ENCODE results near the gene CHRNE. TPM values are rescaled to one million over a fixed set of nuclear protein-coding genes. Genes with fewer than 3 reads are reported as not detected.

The CHRNE gene
- total and polyA plus RNA-seq, 2 of the 8 experiments (the other 6 are each of a cell fraction or from before 2014, with no cell fraction given) = 0.15 to 0.33 TPM

DNA sequence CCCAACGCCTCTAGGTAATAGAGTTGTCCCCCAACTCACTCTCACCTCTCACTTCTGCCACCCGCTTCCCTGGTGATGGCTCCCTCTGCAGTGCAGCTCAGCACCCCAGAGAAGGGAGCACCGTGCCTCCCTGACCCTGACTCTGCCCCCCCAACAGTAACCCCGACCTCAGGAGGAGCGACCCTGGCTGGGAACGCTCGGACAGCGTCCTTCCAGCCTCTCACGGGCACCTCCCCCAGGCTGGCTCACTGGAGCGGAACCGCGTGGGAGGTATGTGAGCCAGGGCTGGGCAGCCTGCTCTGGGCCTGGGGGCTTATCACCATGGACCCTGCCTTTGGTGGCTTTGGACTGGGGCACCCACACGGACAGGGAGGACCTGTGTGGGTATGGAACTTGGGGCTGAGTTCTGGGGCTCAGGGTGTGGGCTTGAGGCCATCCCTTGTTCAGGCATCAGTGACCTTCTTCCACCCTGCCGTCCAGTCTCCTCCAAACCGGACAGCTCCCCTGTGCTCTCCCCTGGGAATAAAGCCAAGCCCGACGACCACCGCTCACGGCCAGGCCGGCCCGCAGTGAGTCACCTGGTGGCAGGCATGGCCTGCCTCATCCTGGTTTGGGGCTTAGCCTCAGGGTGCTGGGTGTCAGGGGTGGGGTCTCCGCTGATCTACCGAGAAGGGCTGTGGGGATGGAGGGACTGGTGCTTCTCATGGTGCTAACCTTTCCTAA is 10.2 kb downstream of the CHRNE start:
- Histone ChIP-seq H3K79me2 (ENCODE audit: control insufficient read depth in 1 of 2, insufficient read depth in 2 of 2, low read length in 2 of 2) (no peaks in the 10 kb centered on the region), H3K23me2 (ENCODE audit: low read depth, low read length) (no peaks in the 10 kb centered on the region), H3K9ac (replicated peaks in 1 of 4; ENCODE audit: extremely low read depth in 1 of 4, low read depth in 3 of 4, low read length in 3 of 4) (no peak overlapping the region), H3K36me3 (ENCODE audit: control insufficient read depth in 2 of 4, insufficient read depth in 4 of 4, low read length in 3 of 4) (peaks cover 11 to 39% (median 34%) of the 10 kb centered on the region in 4 experiments), H3K4ac (replicated peaks; ENCODE audit: insufficient read length, low read depth, low read length) (no peak overlapping the region), H3K4me3 (ENCODE audit: extremely low read depth in 1 of 4, insufficient read depth in 2 of 4, low read depth in 3 of 4, low read length in 4 of 4) (no peak overlapping the region), H3K4me1 (replicated peaks in 1 of 4; ENCODE audit: control insufficient read depth in 3 of 4, insufficient read depth in 4 of 4, low read length in 3 of 4) (no peaks in the 10 kb centered on the region; a peak in 1 of 7 replicates), H2AFZ (ENCODE audit: low read length) (no peak overlapping the region), H2BK20ac (ENCODE audit: low read length) (no peak overlapping the region), H2AK5ac (ENCODE audit: low read depth, low read length) (no peak overlapping the region), H4K91ac (replicated peaks; ENCODE audit: insufficient read length, low read length) (no peak overlapping the region), H3K23ac (ENCODE audit: insufficient read length) (no peak overlapping the region), H3K9me3 (ENCODE audit: insufficient read depth in 2 of 2, low read depth in 1 of 2, low read length in 1 of 2) (no peaks in the 10 kb centered on the region), H4K8ac (ENCODE audit: extremely low read depth, insufficient read depth, low read length) (no peak overlapping the region; the same call in 1 of the 2 replicates), H2BK12ac (ENCODE audit: low read depth, low read length) (no peak overlapping the region), H2BK15ac (ENCODE audit: low read length) (no peak overlapping the region), H2BK5ac (ENCODE audit: low read depth, low read length) (no peak overlapping the region), H3K18ac (ENCODE audit: extremely low read depth, low read length) (no peak overlapping the region), H4K20me1 (replicated peaks in 1 of 2; ENCODE audit: control insufficient read depth in 1 of 2, insufficient read depth in 2 of 2, low read length in 2 of 2) (peaks cover 0 to 10% of the 10 kb centered on the region in 2 experiments), H3K27ac (ENCODE audit: low read depth, low read length) (no peak overlapping the region), H3K27me3 (replicated peaks in 1 of 4; ENCODE audit: control insufficient read depth in 3 of 4, extremely low read depth in 1 of 4, insufficient read depth in 3 of 4, low read length in 3 of 4) (no peaks in the 10 kb centered on the region), H4K5ac (ENCODE audit: insufficient read length, low read depth, low read length) (no peak overlapping the region), H2BK120ac (replicated peaks; ENCODE audit: low read depth, low read length) (no peak overlapping the region), H3K4me2 (ENCODE audit: insufficient read depth in 1 of 2, low read depth in 2 of 2, low read length in 2 of 2) (no peak overlapping the region), H3K79me1 (ENCODE audit: low read depth, low read length) (no peaks in the 10 kb centered on the region; the same call in 1 of the 2 replicates), H3K56ac (replicated peaks; ENCODE audit: insufficient read length, low read depth, low read length) (no peak overlapping the region), H3K14ac (ENCODE audit: insufficient read length) (no peak overlapping the region)
- ChIA-PET POLR2A (ENCODE audit: partially characterized antibody) (interaction anchor here (0.7 to 1.1 kb wide), 2 partner anchors 190 to 195 kb away, joined by 3 read pairs; no protein-coding TSS in a partner anchor), CTCF (ENCODE audit: partially characterized antibody) (interaction anchor here (0.9 to 3.5 kb wide), 3 partner anchors 10 to 267 kb away, joined by 3 to 23 read pairs (median 5); partner anchors contain the start of gene CHRNE)
- DNase-seq (ENCODE audit: low read depth in 1 of 2, low spot score in 2 of 2) = no peak
- WGBS, 2 experiments (ENCODE audit: extremely low coverage in 1 of 2, insufficient coverage in 1 of 2, insufficient read length in 1 of 2, insufficient replicate concordance in 2 of 2, low coverage in 1 of 2, low lambda C conversion rate in 2 of 2, missing lambda C conversion rate in 1 of 2) = 94% methylated on average over 17 of the region's 23 CpGs; no CpG with 5 or more reads in 1 of the 2 experiments
- FAIRE-seq = no peak
- TF ChIP-seq EZH2 (IDR thresholded peaks at IDR 0.05; ENCODE audit: low read depth, low read length, severe bottlenecking) = no peak
- no peak for TF ChIP-seq RAD21 (IDR thresholded peaks at IDR 0.05 in 1 of 2, conservative IDR thresholded peaks at IDR 0.05 in 1 of 2; ENCODE audit: low read depth in 2 of 2, low read length in 2 of 2)
- no peak for TF ChIP-seq HDAC2 (IDR thresholded peaks at IDR 0.05; ENCODE audit: borderline replicate concordance in 1 of 2, low read depth in 2 of 2, low read length in 2 of 2)
- no peak for TF ChIP-seq KDM5A (IDR thresholded peaks at IDR 0.05; ENCODE audit: low read length)
- TF ChIP-seq BRCA1 (IDR thresholded peaks at IDR 0.05; ENCODE audit: low read depth, low read length) = no peak
- no peak for TF ChIP-seq RXRA (IDR thresholded peaks at IDR 0.05; ENCODE audit: insufficient read depth, low read depth, low read length)
- TF ChIP-seq TEAD4 (IDR thresholded peaks at IDR 0.05; ENCODE audit: low read depth, low read length) = no peak
- TF ChIP-seq ASH2L (IDR thresholded peaks at IDR 0.05; ENCODE audit: low read length) = no peak
- TF ChIP-seq POLR2AphosphoS5 (IDR thresholded peaks at IDR 0.05; ENCODE audit: low read depth, low read length) = no peak
- no peak for TF ChIP-seq TAF1 (IDR thresholded peaks at IDR 0.05; ENCODE audit: low read depth, low read length)
- TF ChIP-seq, protein P1, sequence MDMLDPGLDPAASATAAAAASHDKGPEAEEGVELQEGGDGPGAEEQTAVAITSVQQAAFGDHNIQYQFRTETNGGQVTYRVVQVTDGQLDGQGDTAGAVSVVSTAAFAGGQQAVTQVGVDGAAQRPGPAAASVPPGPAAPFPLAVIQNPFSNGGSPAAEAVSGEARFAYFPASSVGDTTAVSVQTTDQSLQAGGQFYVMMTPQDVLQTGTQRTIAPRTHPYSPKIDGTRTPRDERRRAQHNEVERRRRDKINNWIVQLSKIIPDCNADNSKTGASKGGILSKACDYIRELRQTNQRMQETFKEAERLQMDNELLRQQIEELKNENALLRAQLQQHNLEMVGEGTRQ (IDR thresholded peaks at IDR 0.05; ENCODE audit: low read length) = no peak

Data from H1 (cell line).